ENCODE results near the gene RAET1E.
A peak's percentile ranks its signal among the peaks of the same experiment; 100 is the strongest.
"Not testable (repeated sequence)": the region's sequence is repeated elsewhere in the genome, so short reads cannot be mapped to it uniquely, and the experiment has no call there.

RAET1E gene

GRCh38 chr6:149910721-149911151, 12.8 kb upstream of the RAET1E start:
- no peak for DNase-seq

DNA sequence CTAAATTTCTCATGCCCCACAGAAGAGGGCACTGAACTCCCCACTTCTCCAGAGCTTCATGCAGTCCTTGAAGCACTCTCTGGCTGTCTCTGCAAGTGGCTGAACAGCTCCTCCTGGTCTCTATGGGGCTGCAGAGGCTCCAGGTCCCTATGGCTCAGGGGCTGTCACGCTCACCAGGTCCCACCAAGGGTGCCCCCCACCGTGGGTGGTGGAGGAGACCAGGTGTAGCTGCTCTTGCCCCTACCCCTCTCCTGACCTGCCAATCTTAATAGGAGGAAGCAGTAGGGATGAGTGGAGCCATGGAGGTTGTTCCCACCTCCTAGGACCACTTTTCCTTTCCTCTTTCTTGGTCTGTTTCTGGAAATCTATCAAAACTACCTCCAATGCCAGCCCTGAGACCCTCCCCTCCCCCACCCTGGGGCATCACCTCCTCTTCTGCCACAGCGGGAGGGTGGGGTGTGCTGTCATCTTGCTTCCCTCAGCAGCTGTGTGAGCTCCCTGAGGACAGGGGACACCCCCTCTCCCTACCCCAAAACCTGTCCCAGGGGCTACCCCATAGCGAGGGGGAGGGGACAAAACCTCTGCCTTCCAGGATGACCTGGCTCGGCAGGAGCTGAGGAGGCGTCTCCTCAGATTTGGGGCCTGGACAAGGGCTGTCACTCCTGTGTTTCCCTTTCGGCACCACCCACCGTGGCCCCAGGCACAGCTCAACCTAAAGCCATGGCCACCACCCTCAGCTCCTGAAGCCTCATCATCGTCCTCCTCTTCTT, 12.0 kb upstream of the RAET1E start:
- DNase-seq = no peak

- not testable (repeated sequence) for DNase-seq
Observed at GRCh38 chr6:149908480-149908879, 10.6 kb upstream of the RAET1E start.

DNA sequence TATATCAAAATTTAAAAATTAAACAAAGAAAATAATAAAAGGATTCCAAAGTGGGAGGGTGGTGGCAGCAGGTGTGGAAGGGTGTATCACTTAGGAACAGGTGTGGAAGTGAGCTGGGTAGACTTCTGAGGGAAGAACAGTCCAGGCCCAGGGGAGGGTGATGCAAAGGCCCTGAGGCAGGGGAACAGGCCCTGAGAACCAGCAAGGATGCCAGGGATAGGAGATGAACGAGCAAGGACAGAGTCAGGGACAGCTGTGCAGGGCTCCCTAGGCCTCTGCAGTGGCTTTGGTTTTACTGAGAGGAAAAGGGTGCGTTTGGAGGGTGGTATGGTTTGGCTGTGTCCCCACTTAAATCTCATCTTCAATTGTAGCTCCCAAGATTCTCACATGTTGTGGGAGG, 9.4 kb upstream of the RAET1E start:
- no peak for DNase-seq

DNA sequence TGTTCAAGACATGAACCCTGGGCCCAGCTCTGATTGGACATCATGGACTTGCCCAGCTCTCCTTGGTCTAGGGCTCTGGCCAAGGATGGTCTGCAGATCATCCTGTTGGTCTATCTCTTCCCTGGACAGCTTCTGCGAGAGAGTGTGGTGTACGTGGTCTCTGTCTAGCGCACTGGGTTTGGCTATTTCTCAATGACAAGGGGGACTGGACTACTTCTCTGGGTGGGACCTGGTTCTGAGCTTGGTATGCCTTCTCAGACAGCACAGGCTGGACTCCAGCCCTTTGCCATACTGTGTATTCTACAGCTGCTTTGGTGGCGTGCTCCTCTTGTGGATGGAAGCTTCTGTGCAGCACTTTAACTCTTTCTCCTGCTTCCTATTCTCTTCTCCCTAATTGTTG, 8.5 kb upstream of the RAET1E start:
- no peak for DNase-seq

GRCh38 chr6:149905911-149906371, 8.0 kb upstream of the RAET1E start:
- no peak for DNase-seq

DNA sequence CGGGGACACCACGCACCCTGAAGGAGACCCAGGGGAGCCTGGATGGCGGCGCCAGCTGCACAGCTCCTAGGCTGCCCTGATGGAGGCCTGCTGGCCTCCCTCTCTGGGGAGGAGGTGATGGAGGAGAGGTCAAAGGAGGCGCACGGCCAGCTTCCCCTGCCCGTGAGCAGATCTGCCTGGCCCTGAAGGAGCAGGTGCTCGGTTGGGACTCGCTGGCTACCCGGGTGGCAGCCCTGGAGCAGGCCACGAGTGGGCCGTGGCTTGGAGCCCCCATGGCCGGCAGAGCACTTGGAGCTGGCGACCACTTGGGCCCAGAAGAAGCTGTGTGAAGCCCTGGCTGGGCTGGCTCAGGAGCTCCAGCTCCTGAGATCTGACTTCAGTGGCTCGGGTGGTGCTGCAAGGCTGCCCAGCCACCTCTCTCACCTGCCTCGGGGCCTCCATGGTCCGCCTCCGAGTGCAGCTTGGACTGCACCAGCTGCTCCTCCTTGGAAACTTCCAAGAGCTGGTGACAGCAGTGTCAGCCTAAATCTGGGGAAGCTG, 7.5 kb upstream of the RAET1E start:
- DNase-seq = no peak

- DNase-seq = no peak
Observed at GRCh38 chr6:149904661-149905370, 6.9 kb upstream of the RAET1E start.

- no peak for DNase-seq
Observed at GRCh38 chr6:149903938-149904611, 6.2 kb upstream of the RAET1E start.

- no peak for DNase-seq
Observed at GRCh38 chr6:149901444-149902140, 3.7 kb upstream of the RAET1E start.

DNA sequence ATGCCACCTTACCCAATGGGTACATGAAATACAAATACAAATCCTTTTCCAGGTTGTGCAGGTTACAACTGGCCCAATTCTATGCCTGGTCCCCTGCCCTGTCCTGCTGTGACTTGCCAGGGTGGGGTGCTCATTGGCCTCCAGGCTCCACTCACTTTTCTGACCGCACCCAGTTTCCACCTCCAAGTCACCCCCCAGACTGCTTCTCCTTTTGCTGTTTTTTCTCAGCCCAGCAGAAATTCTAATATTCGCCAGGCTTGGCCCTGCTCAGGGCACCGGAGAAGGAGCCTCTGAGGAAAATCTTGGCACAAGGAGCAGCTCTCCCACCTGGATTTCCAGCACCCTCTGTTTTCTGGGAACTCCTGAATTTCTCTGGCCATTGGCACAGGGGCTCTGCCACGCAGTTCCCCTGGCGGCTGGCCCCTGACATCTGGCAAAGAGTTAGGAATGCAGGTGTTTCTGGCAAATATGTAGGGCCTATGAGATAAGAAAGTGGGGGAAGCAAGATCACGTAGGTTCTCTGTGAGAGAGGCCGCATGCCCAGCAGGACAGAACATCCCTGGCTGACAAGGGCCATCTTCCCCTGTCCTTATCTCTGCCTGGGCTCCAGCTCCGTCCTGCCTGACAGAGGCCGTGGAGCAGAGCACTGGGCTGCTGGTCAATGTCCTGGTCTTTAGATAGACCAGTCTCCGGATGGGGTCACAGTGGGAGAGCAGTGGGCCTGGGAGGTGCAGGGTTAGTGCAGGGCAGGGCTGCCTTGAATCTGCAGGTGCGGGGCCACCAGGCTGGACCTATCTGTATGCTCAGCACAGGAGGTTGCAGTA, 2.9 kb upstream of the RAET1E start:
- no peak for DNase-seq

DNA sequence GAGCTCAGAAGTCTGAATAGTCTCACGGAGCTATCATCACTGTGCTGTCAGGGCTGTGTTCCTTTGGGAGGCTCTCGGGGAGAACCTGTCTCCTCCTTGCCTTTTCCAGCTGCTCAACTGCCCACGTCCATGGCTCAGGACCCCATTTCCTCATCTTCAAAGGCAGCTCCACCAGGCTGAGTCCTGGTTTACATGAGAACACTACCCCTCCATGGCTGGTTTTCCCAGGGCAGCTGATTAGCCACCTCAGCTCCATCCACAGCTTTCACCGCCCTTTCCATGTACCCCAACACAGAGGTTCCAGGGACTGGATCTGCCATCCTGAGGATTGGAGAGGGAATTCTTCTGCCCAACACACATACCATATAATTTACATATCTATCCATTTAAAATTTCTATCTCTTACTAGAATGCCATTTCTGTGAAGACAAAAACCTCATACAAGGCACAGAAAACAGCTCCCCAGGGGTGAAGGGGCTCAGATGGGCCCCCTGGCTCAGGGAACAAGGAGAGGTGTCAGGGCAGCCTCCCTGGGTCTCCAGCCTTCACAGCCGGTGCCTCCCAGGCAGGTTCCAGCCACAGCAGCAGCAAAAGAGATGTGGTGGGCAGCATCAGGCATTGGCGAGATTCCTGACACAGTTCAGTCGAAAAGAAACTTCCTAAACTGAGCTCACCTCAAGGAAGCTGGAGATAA, 2.2 kb upstream of the RAET1E start:
- DNase-seq = no peak

DNA sequence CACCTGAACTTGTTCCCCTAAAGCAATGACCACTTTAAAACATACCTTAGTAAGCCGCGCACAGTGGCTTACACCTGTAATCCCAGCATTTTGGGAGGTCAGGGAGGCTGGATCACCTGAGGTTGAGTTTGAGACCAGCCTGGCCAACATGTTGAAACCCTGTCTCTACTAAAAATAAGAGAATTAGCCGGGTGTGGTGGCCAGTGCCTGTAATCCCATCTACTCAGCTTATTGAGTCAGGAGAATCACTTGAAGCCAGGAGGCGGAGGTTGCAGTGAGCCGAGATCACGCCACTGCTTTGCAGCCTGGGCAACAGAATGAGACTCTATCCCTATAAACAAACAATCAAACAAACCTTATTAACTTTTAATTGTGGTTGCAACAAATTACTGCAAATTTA, 1.6 kb upstream of the RAET1E start:
- DNase-seq = no peak

- DNase-seq = no peak
Observed at GRCh38 chr6:149898966-149899365, 1.1 kb upstream of the RAET1E start.

GRCh38 chr6:149897015-149897697, 757 bp downstream of the RAET1E start:
- peak in 30 of 51 donors; percentile 2 to 68 (median 23) for DNase-seq

DNA sequence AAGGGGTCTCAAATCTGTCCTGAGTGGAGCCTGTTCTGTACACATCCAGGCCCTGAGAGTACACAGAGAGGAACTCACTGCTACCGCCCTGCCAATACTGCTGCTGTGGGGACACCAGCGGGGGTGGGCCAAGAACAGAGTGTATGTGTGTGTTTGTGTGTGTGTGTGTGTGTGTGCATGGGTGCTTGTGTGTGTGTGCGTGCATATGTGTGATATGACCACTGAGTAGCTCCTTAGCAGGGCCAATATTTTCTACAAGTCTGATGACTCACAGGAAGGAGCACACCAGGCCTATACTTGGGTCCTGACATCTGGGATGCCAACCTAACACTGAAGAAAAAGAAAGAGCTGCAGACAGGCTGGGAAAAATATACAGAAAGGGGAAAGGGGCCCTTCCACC, 1.4 kb downstream of the RAET1E start:
- DNase-seq = no peak

DNA sequence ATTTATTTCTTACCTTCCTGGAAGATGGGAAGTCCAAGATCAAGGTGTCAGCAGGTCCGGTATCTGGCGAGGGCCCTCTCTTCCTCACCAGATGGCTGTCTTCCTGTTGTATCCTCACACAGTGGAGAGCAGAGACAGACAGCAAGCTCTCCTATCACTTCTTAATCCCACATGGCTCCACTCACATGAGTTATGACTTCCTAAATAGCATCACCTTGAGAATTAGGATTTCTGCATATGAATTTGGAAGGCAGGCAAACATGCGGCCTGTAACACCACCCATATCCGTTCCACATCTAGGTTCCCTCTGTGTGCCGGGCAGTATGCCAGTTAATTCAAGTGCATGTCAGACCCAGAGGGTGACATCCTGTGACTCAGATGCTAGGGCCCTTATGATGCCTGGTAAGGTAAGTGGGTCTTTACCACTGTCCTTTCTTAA, 2.1 kb downstream of the RAET1E start:
- DNase-seq = no peak

DNA sequence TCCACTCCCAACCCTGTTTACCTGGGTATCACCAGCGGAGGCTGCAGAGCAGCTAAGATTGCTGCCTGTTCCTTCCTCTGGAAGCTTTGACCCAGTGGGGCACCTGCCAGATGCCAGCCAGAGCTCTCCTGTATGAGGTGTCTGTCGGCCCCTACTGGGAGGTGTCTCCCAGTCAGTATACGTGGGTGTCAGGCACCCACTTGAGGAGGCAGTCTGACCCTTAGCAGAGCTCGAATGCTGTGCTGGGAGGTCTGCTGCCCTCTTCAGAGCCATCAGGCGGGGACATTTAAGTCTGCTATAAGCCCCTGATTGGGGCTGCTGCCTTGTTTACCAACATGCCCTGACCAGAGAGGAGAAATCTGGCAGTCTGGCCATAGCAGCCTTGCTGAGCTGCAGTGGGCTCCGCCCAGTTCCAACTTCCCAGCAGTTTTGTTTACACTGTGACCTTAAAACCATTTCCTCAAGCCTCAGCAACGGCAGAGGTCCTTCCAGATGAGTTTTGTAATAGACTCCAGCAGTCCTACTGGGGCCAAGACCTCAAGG, 2.8 kb downstream of the RAET1E start:
- peak in 4 of 51 donors; percentile 2 to 17 (median 9) for DNase-seq

- DNase-seq = not testable (repeated sequence)
Observed at GRCh38 chr6:149891864-149892263, 6.0 kb downstream of the RAET1E start.

All from hypothalamus (tissue), 51 donors.